ENCODE data around the gene ZMYND8. TPM values are rescaled to one million over a fixed set of nuclear protein-coding genes. Genes with fewer than 3 reads are reported as not detected.

ZMYND8 gene
- total and polyA plus RNA-seq, 2 of the 4 experiments (the other 2 are of a cell fraction): 24.0 to 28.2 TPM

GRCh38 chr20:47318586-47319516, 37.6 kb downstream of the ZMYND8 start:
- DNase-seq (peak; percentile 69), ATAC-seq (ENCODE audit: low read depth) (peak; percentile 33)
- Histone ChIP-seq H3K23ac (ENCODE audit: low read depth, low read length) (peak overlapping the region; percentile 100), H4K91ac (ENCODE audit: insufficient read depth, low read depth, low read length) (peak overlapping the region; percentile 100), H2AK9ac (replicated peaks; ENCODE audit: low read depth, low read length, poor library complexity) (peak overlapping the region; percentile 95), H3K56ac (ENCODE audit: extremely low read depth, insufficient read depth, low read length) (peak overlapping the region; percentile 97), H2AK5ac (ENCODE audit: low read depth, low read length) (peak overlapping the region; percentile 99), H3K9me1 (ENCODE audit: insufficient read depth, low read length) (peaks cover 19% of the 10 kb centered on the region), H4K8ac (ENCODE audit: low read depth in 2 of 2, low read length in 2 of 2) (peak overlapping the region; percentile 96 to 99), H3K4me1 (ENCODE audit: control insufficient read depth, insufficient read depth, low read length) (peaks cover 45% of the 10 kb centered on the region), H3K79me1 (ENCODE audit: low read depth in 1 of 2, low read length in 2 of 2) (peaks cover 41 to 85% of the 10 kb centered on the region in 2 experiments), H4K5ac (ENCODE audit: low read depth, low read length) (peak overlapping the region; percentile 97), H2BK15ac (ENCODE audit: low read depth, low read length) (peak overlapping the region; percentile 97; the same call in 2 of the 3 replicates), H2BK20ac (ENCODE audit: low read depth, low read length) (peak overlapping the region; percentile 94), H3K4me3 (ENCODE audit: insufficient read depth, low read depth, low read length) (no peak overlapping the region), H2BK120ac (ENCODE audit: low read depth, low read length) (peak overlapping the region; percentile 98), H3K18ac (ENCODE audit: low read depth, low read length) (peak overlapping the region; percentile 95), H2AFZ (replicated peaks; ENCODE audit: low read length, poor library complexity) (peak overlapping the region; percentile 51), H3K36me3 (ENCODE audit: control insufficient read depth, insufficient read depth, low read length) (no peaks in the 10 kb centered on the region), H3K27ac (ENCODE audit: insufficient read depth, low read length) (peak overlapping the region; percentile 95), H3K9me3 (ENCODE audit: control insufficient read depth, insufficient read depth, low read length) (no peaks in the 10 kb centered on the region), H3K4ac (ENCODE audit: low read depth, low read length) (peak overlapping the region; percentile 99), H3K9ac (ENCODE audit: low read depth, low read length) (peak overlapping the region; percentile 88), H3K14ac (replicated peaks; ENCODE audit: low read depth, low read length) (peak overlapping the region; percentile 98), H4K20me1 (ENCODE audit: insufficient read depth, low read length) (no peaks in the 10 kb centered on the region), H3K27me3 (ENCODE audit: control insufficient read depth, insufficient read depth, low read length) (no peaks in the 10 kb centered on the region), H3K4me2 (ENCODE audit: low read depth, low read length) (peak overlapping the region; percentile 39), H2BK5ac (ENCODE audit: low read depth, low read length, poor library complexity, severe bottlenecking) (peak overlapping the region; percentile 99)
- dilution Hi-C loops (cut with HindIII; ENCODE audit: low sequenced_read_pairs, unreplicated experiment) (no loop called here), in situ Hi-C loops (cut with MboI; ENCODE audit: low sequenced_read_pairs) (no loop called here), intact Hi-C loops (cut with micrococcal nuclease) (loop anchor here (1.0 to 5.0 kb wide), 2 partner anchors 38 to 47 kb away; no protein-coding TSS in a partner anchor)
- POLR2A ChIA-PET (ENCODE audit: unreplicated experiment): interaction anchor here (0.6 to 1.5 kb wide), 4 partner anchors 12 to 38 kb away, joined by 3 to 4 read pairs (median 3); partner anchors contain the start of gene ZMYND8
- CTCF ChIA-PET: interaction anchor here (2.9 kb wide), 1 partner anchor 65 kb away, joined by 17 read pairs; no protein-coding TSS in a partner anchor
- no peak for TF ChIP-seq CTCF (conservative IDR thresholded peaks at IDR 0.05; ENCODE audit: low read depth, low read length)
- TF ChIP-seq CHD1 (IDR thresholded peaks at IDR 0.05; ENCODE audit: low read depth, low read length): 0 out of 2 replicates have a peak, but pooled peaks have one; percentile 1
- peak; percentile 6; the same call in 1 of the 2 replicates for TF ChIP-seq POLR2A (IDR thresholded peaks at IDR 0.05; ENCODE audit: low read depth, low read length)
- TF ChIP-seq ELK1 (IDR thresholded peaks at IDR 0.05; ENCODE audit: borderline replicate concordance, low read depth, low read length): no peak
- WGBS, 2 experiments (ENCODE audit: extremely low coverage in 2 of 2, insufficient read length in 1 of 2): 0% methylated on average over 1 of the region's 28 CpGs; no CpG with 5 or more reads in 1 of the 2 experiments
- BruUV-seq (replicated peaks): no TSS peak

Data from IMR-90 (cell line).